NCI-H748 (cell line): ENCODE data around the gene ITSN1.

ENCODE experiments used
- DNase-seq: peaks from one replicate; lab custom pipeline; 2025; ENCODE audit not compliant: unreplicated experiment; lab: John Stamatoyannopoulos, UW

ITSN1 gene

GRCh38 chr21:33881689-33882440, 239.6 kb downstream of the ITSN1 start:
- DNase-seq: no peak

GRCh38 chr21:33883118-33883517, 240.8 kb downstream of the ITSN1 start:
- DNase-seq: no peak

- no peak for DNase-seq
Measured at GRCh38 chr21:33884376-33885171, 242.3 kb downstream of the ITSN1 start.

GRCh38 chr21:33885172-33885514, 242.8 kb downstream of the ITSN1 start:
- DNase-seq: no peak

GRCh38 chr21:33886321-33886720, 244.0 kb downstream of the ITSN1 start:
- DNase-seq: no peak

- no peak for DNase-seq
Measured at GRCh38 chr21:33890187-33890586, 247.9 kb downstream of the ITSN1 start.

GRCh38 chr21:33892853-33893252, 250.6 kb downstream of the ITSN1 start:
- no peak for DNase-seq

GRCh38 chr21:33893917-33894316, 251.6 kb downstream of the ITSN1 start:
- no peak for DNase-seq

- peak; percentile 55 for DNase-seq
Measured at GRCh38 chr21:33894736-33895288, 252.5 kb downstream of the ITSN1 start.

- DNase-seq: no peak
Measured at GRCh38 chr21:33895356-33895755, 253.1 kb downstream of the ITSN1 start.

GRCh38 chr21:33896691-33897090, 254.4 kb downstream of the ITSN1 start:
- no peak for DNase-seq

- no peak for DNase-seq
Measured at GRCh38 chr21:33897098-33897497, 254.8 kb downstream of the ITSN1 start.

- no peak for DNase-seq
Measured at GRCh38 chr21:33897739-33898138, 255.4 kb downstream of the ITSN1 start.

GRCh38 chr21:33898586-33898985, 256.3 kb downstream of the ITSN1 start:
- no peak for DNase-seq

- no peak for DNase-seq
Measured at GRCh38 chr21:33899199-33899598, 256.9 kb downstream of the ITSN1 start.

- peak; percentile 62 for DNase-seq
Measured at GRCh38 chr21:33901412-33902288, 259.3 kb downstream of the ITSN1 start.

GRCh38 chr21:33902349-33902748, 260.0 kb downstream of the ITSN1 start:
- DNase-seq: no peak

- no peak for DNase-seq
Measured at GRCh38 chr21:33904041-33904440, 261.7 kb downstream of the ITSN1 start.

GRCh38 chr21:33908760-33909159, 266.5 kb downstream of the ITSN1 start:
- DNase-seq: no peak

- DNase-seq: no peak
Measured at GRCh38 chr21:33909756-33910155, 267.5 kb downstream of the ITSN1 start.

GRCh38 chr21:33914188-33914587, 271.9 kb downstream of the ITSN1 start:
- DNase-seq: no peak
